Erythroblast (primary cell): ENCODE results near the gene NELFCD.

Experiments
- GATA1 ChIP-seq: IDR thresholded peaks from 2 replicates; pipeline ENCODE4 v1.6.1; 2011; ENCODE audit warnings: low read depth, mild to moderate bottlenecking, control low read depth, low read length, moderate library complexity
- POLR2A ChIP-seq: IDR thresholded peaks from 2 replicates; pipeline ENCODE4 v1.6.1; 2011; ENCODE audit warnings: mild to moderate bottlenecking, low read length

DNA sequence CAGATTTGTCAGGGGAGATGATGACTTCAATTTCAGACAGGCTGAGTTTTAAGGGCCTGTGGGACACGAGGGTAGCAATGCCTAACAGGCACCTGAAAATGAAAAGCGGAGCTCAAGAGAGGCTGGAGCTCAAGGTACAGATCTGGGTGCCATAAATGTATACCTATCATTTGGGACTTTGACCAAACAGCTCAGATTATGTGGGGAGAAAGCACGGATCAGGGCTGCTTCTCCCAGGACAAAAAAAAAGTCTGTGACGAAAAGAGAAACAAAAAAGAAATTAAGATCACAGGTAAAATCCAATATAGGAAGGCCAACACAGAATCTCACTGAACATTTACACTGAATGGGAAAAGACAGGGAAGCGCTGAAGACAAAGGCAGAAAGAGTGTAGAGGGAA is 59.6 kb downstream of the NELFCD start:
- no peak for TF ChIP-seq POLR2A
- no peak for TF ChIP-seq GATA1
